Epithelial cell of alveolus of lung (primary cell): ENCODE results near the gene SETD6. TPM values are rescaled to one million over a fixed set of nuclear protein-coding genes. Genes with fewer than 3 reads are reported as not detected.

Source experiments
- total RNA-seq: library from RNA; depleted of rRNA; stranded (reverse); fragments of >200 nt; gene quantifications from 2 replicates; pipeline ENCODE4 v1.2.1, GENCODE V29; 2015

SETD6 gene, protein sequence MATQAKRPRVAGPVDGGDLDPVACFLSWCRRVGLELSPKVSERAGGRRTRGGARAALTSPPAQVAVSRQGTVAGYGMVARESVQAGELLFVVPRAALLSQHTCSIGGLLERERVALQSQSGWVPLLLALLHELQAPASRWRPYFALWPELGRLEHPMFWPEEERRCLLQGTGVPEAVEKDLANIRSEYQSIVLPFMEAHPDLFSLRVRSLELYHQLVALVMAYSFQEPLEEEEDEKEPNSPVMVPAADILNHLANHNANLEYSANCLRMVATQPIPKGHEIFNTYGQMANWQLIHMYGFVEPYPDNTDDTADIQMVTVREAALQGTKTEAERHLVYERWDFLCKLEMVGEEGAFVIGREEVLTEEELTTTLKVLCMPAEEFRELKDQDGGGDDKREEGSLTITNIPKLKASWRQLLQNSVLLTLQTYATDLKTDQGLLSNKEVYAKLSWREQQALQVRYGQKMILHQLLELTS
- total RNA-seq, result 3.6 and 8.5 TPM in 2 replicates

DNA sequence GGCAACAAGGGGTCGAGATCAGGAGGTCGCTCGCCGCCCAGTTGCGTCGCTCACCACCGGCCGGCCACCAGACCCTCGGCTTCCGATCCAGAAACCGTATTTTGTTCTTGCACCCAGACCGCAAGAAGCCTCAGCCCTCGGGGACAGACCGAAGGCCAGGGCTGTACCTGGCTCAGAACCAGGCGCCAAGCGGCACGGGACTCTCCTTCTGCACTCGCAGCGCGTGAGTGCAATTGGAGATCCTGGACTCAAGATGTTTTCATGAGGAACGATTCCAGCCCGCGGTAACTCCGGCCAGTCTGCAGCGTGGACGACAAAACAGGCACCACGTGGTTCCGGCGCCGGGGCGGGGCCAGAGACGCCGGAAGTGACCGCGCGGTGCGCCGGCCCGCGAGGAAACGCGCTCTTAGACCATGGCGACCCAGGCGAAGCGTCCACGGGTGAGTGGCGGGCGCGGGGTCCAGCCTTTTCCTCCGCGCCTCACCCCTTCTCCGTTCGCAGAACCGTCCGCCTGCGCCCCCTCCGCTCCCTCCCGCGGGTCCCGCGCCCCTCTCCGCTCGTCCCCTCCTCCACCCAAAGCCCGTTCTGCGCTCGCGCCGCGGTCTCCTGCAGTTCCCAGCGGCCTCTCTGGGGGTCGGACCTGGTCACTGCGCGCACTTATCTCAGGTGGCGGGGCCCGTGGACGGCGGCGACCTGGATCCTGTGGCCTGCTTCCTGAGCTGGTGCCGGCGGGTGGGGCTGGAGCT is at the start of gene SETD6:
Gene SETD6 (plus strand): TSS at position 393 of the 746 bp plus-strand sequence. CDS start 21 bp downstream, at position 414.

GRCh38 chr16:58499615-58500351 is 15.5 kb upstream of the SETD6 start, which contains the start of gene NDRG4:
Gene NDRG4 (plus strand): TSS chr16:58500143. CDS start chr16:58500249, 106 bp downstream.

Other genes with a start within 250 kb of the SETD6 start
- gene PRSS54, start 220.5 kb upstream of the SETD6 start, total RNA-seq, result not detected in 2 replicates
- 4.4 and 7.4 TPM in 2 replicates for gene GINS3, start 123.0 kb upstream of the SETD6 start, total RNA-seq
- 18.7 and 28.7 TPM in 2 replicates for gene NDRG4, start 15.4 kb upstream of the SETD6 start, total RNA-seq
- gene CNOT1, start 114.3 kb downstream of the SETD6 start, total RNA-seq, result 73.4 and 83.1 TPM in 2 replicates
- gene SLC38A7, start 169.3 kb downstream of the SETD6 start, total RNA-seq, result 13.4 and 13.7 TPM in 2 replicates
- gene GOT2, start 218.8 kb downstream of the SETD6 start, total RNA-seq, result 66.1 and 90.4 TPM in 2 replicates